ENCODE results near the gene CCDC66. TPM values are rescaled to one million over a fixed set of nuclear protein-coding genes. Genes with fewer than 3 reads are reported as not detected.

The CCDC66 gene
- total RNA-seq, 1 donor from 2014 or later: 11.6 TPM

DNA sequence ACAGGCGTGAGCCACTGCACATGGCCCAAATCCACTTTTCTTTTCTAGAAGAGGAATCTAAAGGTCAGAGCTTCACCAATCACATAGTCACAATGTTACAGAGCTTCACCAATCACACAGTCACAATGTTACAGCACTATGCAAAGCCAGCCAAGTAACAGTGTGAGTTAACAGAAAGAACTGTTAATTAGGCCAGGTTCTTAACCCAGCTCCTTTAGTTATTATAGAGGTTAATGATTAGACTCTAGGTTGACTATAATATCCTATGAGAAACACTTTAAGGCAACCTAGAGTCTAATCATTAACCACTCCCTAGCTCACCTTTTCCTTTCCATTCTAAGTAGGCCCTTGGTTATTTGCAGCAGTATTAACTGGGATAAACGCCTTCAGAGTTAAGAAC, 72.1 kb downstream of the CCDC66 start:
- H3K36me3 ChIP-seq (ENCODE audit: control insufficient read depth, insufficient read depth, low read length): no peaks in the 10 kb centered on the region
- H3K4me3 ChIP-seq (ENCODE audit: low read depth, low read length): no peak overlapping the region
- peak; percentile 76 for DNase-seq (ENCODE audit: low read depth)
- no peaks in the 10 kb centered on the region for H3K27me3 ChIP-seq (ENCODE audit: control insufficient read depth, insufficient read depth, low read length)
- TF ChIP-seq, protein P1, sequence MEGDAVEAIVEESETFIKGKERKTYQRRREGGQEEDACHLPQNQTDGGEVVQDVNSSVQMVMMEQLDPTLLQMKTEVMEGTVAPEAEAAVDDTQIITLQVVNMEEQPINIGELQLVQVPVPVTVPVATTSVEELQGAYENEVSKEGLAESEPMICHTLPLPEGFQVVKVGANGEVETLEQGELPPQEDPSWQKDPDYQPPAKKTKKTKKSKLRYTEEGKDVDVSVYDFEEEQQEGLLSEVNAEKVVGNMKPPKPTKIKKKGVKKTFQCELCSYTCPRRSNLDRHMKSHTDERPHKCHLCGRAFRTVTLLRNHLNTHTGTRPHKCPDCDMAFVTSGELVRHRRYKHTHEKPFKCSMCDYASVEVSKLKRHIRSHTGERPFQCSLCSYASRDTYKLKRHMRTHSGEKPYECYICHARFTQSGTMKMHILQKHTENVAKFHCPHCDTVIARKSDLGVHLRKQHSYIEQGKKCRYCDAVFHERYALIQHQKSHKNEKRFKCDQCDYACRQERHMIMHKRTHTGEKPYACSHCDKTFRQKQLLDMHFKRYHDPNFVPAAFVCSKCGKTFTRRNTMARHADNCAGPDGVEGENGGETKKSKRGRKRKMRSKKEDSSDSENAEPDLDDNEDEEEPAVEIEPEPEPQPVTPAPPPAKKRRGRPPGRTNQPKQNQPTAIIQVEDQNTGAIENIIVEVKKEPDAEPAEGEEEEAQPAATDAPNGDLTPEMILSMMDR (IDR thresholded peaks at IDR 0.05; ENCODE audit: insufficient read depth, low read length, poor library complexity, severe bottlenecking): no peak

DNA sequence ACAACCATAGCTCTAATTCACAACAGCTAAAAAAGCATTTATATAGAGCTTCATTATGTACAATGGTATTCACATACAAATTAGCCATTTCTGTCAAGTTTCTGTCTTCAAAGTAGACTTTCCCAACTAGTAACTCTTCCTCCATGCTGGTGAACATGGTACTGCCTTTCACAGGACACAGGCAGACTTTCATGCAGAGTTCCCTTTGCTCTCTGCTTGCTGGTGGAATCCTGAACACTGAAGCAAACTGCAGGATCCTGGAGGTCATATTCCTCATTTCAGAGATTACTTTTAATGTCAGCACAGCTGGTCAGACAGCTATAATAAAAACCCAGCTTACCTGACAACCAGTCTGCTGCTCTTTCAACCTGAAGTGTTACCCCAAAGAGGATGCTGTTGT, 72.5 kb downstream of the CCDC66 start:
- DNase-seq (ENCODE audit: low read depth): no peak

DNA sequence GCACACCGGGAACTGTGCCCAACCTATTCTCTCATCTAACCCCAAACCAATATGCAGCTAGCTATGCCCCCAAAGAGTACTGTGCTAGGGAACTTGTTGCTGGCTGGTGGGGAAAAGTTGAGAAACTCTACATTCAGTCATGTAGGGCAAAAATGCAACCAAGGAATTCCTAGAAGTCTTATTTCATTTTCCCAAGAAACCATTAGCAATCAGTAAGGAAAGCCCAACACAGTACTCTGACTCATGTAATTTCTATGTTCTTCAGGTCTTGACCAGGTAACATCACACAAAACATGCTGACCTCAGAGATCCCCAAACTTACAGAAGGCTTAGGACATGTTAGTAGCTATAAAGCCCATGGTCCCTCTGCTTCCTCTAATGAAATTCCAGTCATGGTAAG, 74.0 kb downstream of the CCDC66 start:
- no peak for DNase-seq (ENCODE audit: low read depth)
- no peaks in the 10 kb centered on the region for H3K27me3 ChIP-seq (ENCODE audit: control insufficient read depth, insufficient read depth, low read length)
- H3K4me3 ChIP-seq (ENCODE audit: low read depth, low read length): no peak overlapping the region
- H3K36me3 ChIP-seq (ENCODE audit: control insufficient read depth, insufficient read depth, low read length): no peaks in the 10 kb centered on the region
- TF ChIP-seq, protein P1 (IDR thresholded peaks at IDR 0.05; ENCODE audit: insufficient read depth, low read length, poor library complexity, severe bottlenecking): no peak

More for the DNA sequence above, 72.5 kb downstream of the CCDC66 start:
- no peaks in the 10 kb centered on the region for H3K36me3 ChIP-seq (ENCODE audit: control insufficient read depth, insufficient read depth, low read length)
- H3K27me3 ChIP-seq (ENCODE audit: control insufficient read depth, insufficient read depth, low read length): no peaks in the 10 kb centered on the region
- H3K4me3 ChIP-seq (ENCODE audit: low read depth, low read length): no peak overlapping the region
- TF ChIP-seq, protein P1 (IDR thresholded peaks at IDR 0.05; ENCODE audit: insufficient read depth, low read length, poor library complexity, severe bottlenecking): no peak

DNA sequence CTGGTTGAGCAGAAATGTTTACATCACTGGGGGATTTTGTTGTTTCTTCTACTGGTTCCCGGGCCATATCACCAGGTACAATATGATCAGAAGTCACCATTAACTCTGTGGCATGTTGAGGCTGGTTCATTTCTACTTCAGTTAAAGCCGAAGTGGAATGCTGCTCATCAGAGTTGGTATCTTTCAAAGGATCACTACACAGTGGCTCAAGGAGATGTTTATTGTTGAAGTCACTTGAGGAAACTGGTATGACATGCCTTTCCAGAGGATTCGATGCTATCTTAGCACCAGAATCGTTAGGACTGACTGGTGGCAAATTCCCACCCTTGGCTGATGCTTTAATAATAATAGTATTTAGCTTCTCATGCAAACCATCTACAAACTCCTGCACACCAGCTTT, 76.2 kb downstream of the CCDC66 start:
- TF ChIP-seq, protein P1 (IDR thresholded peaks at IDR 0.05; ENCODE audit: insufficient read depth, low read length, poor library complexity, severe bottlenecking): no peak
- Histone ChIP-seq H3K36me3 (ENCODE audit: control insufficient read depth, insufficient read depth, low read length) (no peaks in the 10 kb centered on the region), H3K4me3 (ENCODE audit: low read depth, low read length) (no peak overlapping the region), H3K27me3 (ENCODE audit: control insufficient read depth, insufficient read depth, low read length) (no peaks in the 10 kb centered on the region)
- DNase-seq (ENCODE audit: low read depth): no peak

DNA sequence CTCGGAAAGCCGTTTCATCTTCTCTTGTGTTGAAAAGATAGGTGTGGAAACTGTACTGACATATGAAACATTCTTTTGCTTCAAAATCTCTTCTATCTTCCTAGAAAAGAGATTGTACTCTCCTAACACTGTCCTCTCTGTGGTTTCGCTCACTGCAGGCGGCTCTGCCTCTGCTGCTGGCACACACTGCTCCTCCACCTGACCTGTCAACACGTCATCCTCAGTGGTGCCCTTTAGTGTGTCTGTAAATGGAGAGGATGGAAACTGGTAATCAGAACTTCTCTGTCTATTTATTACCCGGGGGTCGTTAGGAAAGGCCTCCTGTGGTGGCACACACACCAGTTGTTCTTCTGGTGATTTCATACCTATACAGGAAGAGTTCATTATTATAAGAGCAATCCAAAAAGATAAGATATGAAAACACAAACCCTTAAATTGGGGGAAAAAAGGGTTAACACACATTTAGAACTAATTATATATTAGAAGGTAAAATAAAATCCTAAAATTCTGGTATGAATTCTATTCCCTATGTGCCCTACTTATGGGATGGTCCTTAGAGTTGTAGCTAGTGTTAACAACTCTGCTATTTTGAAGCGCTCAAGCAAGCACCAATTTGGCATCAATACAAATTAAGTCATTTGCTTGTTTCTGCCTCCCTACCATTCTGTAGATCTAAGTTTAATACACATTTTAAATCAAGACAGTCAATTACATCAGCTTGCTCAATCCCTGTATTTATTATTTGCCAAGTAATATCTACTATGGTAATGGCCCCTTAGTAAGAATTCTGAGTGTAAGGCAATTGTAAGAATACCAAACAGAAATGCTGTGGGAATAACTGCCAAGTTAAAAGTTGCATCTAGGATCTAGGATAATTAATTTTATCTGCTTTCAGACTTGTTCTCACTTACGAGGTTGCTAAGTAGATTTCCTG, 76.9 kb downstream of the CCDC66 start:
- no peak for DNase-seq (ENCODE audit: low read depth)
- H3K36me3 ChIP-seq (ENCODE audit: control insufficient read depth, insufficient read depth, low read length): no peaks in the 10 kb centered on the region
- no peak overlapping the region for H3K4me3 ChIP-seq (ENCODE audit: low read depth, low read length)
- TF ChIP-seq, protein P1 (IDR thresholded peaks at IDR 0.05; ENCODE audit: insufficient read depth, low read length, poor library complexity, severe bottlenecking): no peak
- no peaks in the 10 kb centered on the region for H3K27me3 ChIP-seq (ENCODE audit: control insufficient read depth, insufficient read depth, low read length)
